Endothelial cell of umbilical vein (primary cell): ENCODE results near the gene PYCR2. TPM values are rescaled to one million over a fixed set of nuclear protein-coding genes. Genes with fewer than 3 reads are reported as not detected.

ENCODE experiments used
- BruUV-seq: library from RNA; stranded (reverse); fragments of 400-500 nt; replicated peaks from 2 replicates; lab custom pipeline; 2021; lab: Mats Ljungman, UMichigan
- CTCF ChIA-PET: fragments of 300-600, 350-600 bp; sonication (Branson Sonifier 250); formaldehyde crosslinking; loops from one replicate; lab custom pipeline; 2021; ENCODE audit warnings: antibody characterized with exemption, inconsistent platforms; lab: Charles Lee
- POLR2A ChIA-PET: fragments of 300-600, 350-600 bp; sonication (Branson Sonifier 250); formaldehyde crosslinking; loops from one replicate; lab custom pipeline; 2021; ENCODE audit warnings: antibody characterized with exemption, inconsistent platforms; lab: Charles Lee
- DNase-seq: peaks from one replicate; pipeline ENCODE4 v3.0.0-alpha.2; 2011; ENCODE audit warnings: low read depth, low spot score
- FAIRE-seq: peaks from 2 replicates; lab custom pipeline; 2011; peaks lifted over from hg19 to GRCh38; lab: Jason Lieb, UNC
- H2AFZ ChIP-seq: 2 replicates; pipeline ENCODE4 v1.6.0; 2012; ENCODE audit warnings: low read depth, low read length, control low read depth, inconsistent platforms
- H3K27ac ChIP-seq: 2 replicates; pipeline ENCODE4 v1.5.1; 2011; ENCODE audit warnings: low read depth, mild to moderate bottlenecking, control low read depth, low read length, moderate library complexity; ENCODE audit not compliant: insufficient read depth
- H3K27me3 ChIP-seq, 2 experiments: 2 replicates each; pipeline versions ENCODE4 v1.6.0 to v1.6.1; 2011; ENCODE audit warnings: low read length in 2 of 2, mixed read lengths in 1 of 2; ENCODE audit not compliant: control insufficient read depth in 2 of 2, insufficient read depth in 2 of 2
- H3K36me3 ChIP-seq, 2 experiments: 2 replicates in 1 of 2; 3 replicates in 1 of 2; pipeline ENCODE4 v1.5.1; 2011; ENCODE audit warnings: low read length in 2 of 2, mild to moderate bottlenecking in 1 of 2, moderate library complexity in 1 of 2; ENCODE audit not compliant: control insufficient read depth in 2 of 2, insufficient read depth in 2 of 2; ENCODE audit errors: extremely low read depth in 1 of 2
- H3K4me1 ChIP-seq: 3 replicates; pipeline ENCODE4 v1.5.1; 2011; ENCODE audit warnings: mild to moderate bottlenecking, low read length; ENCODE audit not compliant: control insufficient read depth, insufficient read depth; ENCODE audit errors: extremely low read depth
- H3K4me2 ChIP-seq: 2 replicates; pipeline ENCODE4 v1.6.1; 2011; ENCODE audit warnings: low read length, control low read depth, mixed read lengths; ENCODE audit not compliant: insufficient read depth
- H3K4me3 ChIP-seq, 3 experiments: fragments of 200-600 bp in 1 of 3; sonication (generic), shearing (Covaris generic) in 1 of 3; replicated peaks in 1 of 3; 2 replicates each; pipeline ENCODE4 v1.5.1; 2011 to 2016; ENCODE audit warnings: control low read depth in 3 of 3, low read length in 3 of 3, mild to moderate bottlenecking in 2 of 3, inconsistent platforms in 1 of 3, low read depth in 1 of 3, moderate library complexity in 1 of 3; ENCODE audit not compliant: insufficient read depth in 1 of 3
- H3K79me2 ChIP-seq: 2 replicates; pipeline ENCODE4 v1.6.0; 2012; ENCODE audit warnings: low read length, inconsistent platforms; ENCODE audit not compliant: control insufficient read depth, insufficient read depth
- H3K9ac ChIP-seq: replicated peaks from 2 replicates; pipeline ENCODE3; 2011; ENCODE audit warnings: low read length, control low read depth; ENCODE audit not compliant: insufficient read depth; ENCODE audit errors: extremely low read depth
- H3K9me1 ChIP-seq: replicated peaks from 3 replicates; pipeline ENCODE4 v1.6.0; 2011; ENCODE audit warnings: mild to moderate bottlenecking, low read length; ENCODE audit not compliant: control insufficient read depth, insufficient read depth; ENCODE audit errors: extremely low read depth
- H3K9me3 ChIP-seq: replicated peaks from 2 replicates; pipeline ENCODE4 v1.5.1; 2012; ENCODE audit warnings: low read length, inconsistent platforms; ENCODE audit not compliant: control insufficient read depth, insufficient read depth
- H4K20me1 ChIP-seq: replicated peaks from 2 replicates; pipeline ENCODE3; 2011; ENCODE audit warnings: mild to moderate bottlenecking, low read length; ENCODE audit not compliant: control insufficient read depth, insufficient read depth; ENCODE audit errors: extremely low read depth
- EZH2 ChIP-seq: IDR thresholded peaks from 2 replicates; pipeline ENCODE4 v1.6.1; 2012; ENCODE audit warnings: borderline replicate concordance, low read depth, mild to moderate bottlenecking, moderate library complexity, low read length, inconsistent platforms; ENCODE audit not compliant: severe bottlenecking
- FOS ChIP-seq: IDR thresholded peaks from 2 replicates; pipeline ENCODE4 v1.6.1; 2011; ENCODE audit warnings: mild to moderate bottlenecking, low read length, moderate library complexity, borderline replicate concordance; ENCODE audit not compliant: insufficient read depth
- GATA2 ChIP-seq: IDR thresholded peaks from 2 replicates; pipeline ENCODE4 v1.7.0; 2011; ENCODE audit warnings: low read depth, mild to moderate bottlenecking, moderate library complexity, mixed read lengths, low read length; ENCODE audit not compliant: insufficient read length, insufficient read depth
- JUN ChIP-seq: IDR thresholded peaks from 2 replicates; pipeline ENCODE4 v1.6.1; 2011; ENCODE audit warnings: borderline replicate concordance, low read depth; ENCODE audit not compliant: insufficient read length, insufficient read depth
- MAX ChIP-seq: IDR thresholded peaks from 2 replicates; pipeline ENCODE4 v1.6.1; 2011; ENCODE audit not compliant: insufficient read depth, insufficient read length
- POLR2A ChIP-seq: IDR thresholded peaks from 2 replicates; pipeline ENCODE4 v1.6.1; 2012; ENCODE audit warnings: low read depth, mild to moderate bottlenecking, control low read depth, low read length
- dilution Hi-C: fragments of 300-500 bp; cut with MboI; formaldehyde crosslinking; loops from one replicate; pipeline ENCODE4 v1.15.0; 2019; ENCODE audit warnings: low sequenced_read_pairs; ENCODE audit not compliant: extremely low pct_ligation_motif_present
- intact Hi-C: fragments of 100-400 bp; cut with micrococcal nuclease; formaldehyde crosslinking; loops from one replicate; pipeline ENCODE4 v1.10.0; 2022
- polyA plus RNA-seq, 4 experiments: library from polyadenylated mRNA; depleted of rRNA in 3 of 4; stranded (reverse) in 3 of 4; unstranded in 1 of 4; fragments of >200 nt; gene quantifications; 2 replicates each; pipeline versions ENCODE4 v1.2.1 to v1.2.3, GENCODE V29; 2011 to 2012; ENCODE audit warnings: missing spikeins in 1 of 4
- total RNA-seq: library from RNA; stranded (reverse); gene quantifications from 2 replicates; pipeline ENCODE4 v1.2.3, GENCODE V29; 2021

The PYCR2 gene
- total and polyA plus RNA-seq, 2 donors (not counting 3 experiments of a cell fraction or from before 2014, with no cell fraction given): 64.6 to 65.1 TPM

- Histone ChIP-seq H4K20me1 (no peaks in the 10 kb centered on the region), H3K4me3 (no peak overlapping the region), H3K27me3 (peaks cover 8 to 14% of the 10 kb centered on the region in 2 experiments), H3K9me1 (no peaks in the 10 kb centered on the region), H3K4me2 (no peak overlapping the region), H3K36me3 (no peaks in the 10 kb centered on the region), H3K9ac (no peak overlapping the region), H3K4me1 (no peaks in the 10 kb centered on the region), H3K9me3 (no peaks in the 10 kb centered on the region), H2AFZ (no peak overlapping the region), H3K27ac (no peak overlapping the region), H3K79me2 (no peaks in the 10 kb centered on the region)
- ChIA-PET CTCF (interaction anchor here (0.9 to 1.9 kb wide), 2 partner anchors 12 to 15 kb away, joined by 3 to 5 read pairs; no protein-coding TSS in a partner anchor), POLR2A (no interaction called here)
- intact Hi-C loops: no loop called here
- dilution Hi-C loops: no loop called here
- TF ChIP-seq MAX: no peak
- no peak for TF ChIP-seq POLR2A
- no peak for TF ChIP-seq FOS
- no peak for TF ChIP-seq GATA2
- no peak for TF ChIP-seq EZH2
- no peak for DNase-seq
- no peak for FAIRE-seq
- no TSS peak for BruUV-seq
Observed at GRCh38 chr1:225950905-225951497, 27.0 kb upstream of the PYCR2 start.

- no peaks in the 10 kb centered on the region for H3K9me3 ChIP-seq
- no peaks in the 10 kb centered on the region for H3K4me1 ChIP-seq
- no peaks in the 10 kb centered on the region for H3K9me1 ChIP-seq
- no peaks in the 10 kb centered on the region for H3K36me3 ChIP-seq
- H2AFZ ChIP-seq: no peak overlapping the region
- no peaks in the 10 kb centered on the region for H3K79me2 ChIP-seq
- no peak overlapping the region for H3K9ac ChIP-seq
- DNase-seq: no peak
- POLR2A ChIA-PET: no interaction called here
- no peak overlapping the region for H3K27ac ChIP-seq
- TF ChIP-seq EZH2 (no peak), FOS (no peak), POLR2A (no peak), JUN (no peak), GATA2 (no peak)
- H3K27me3 ChIP-seq: peaks cover 8 to 12% of the 10 kb centered on the region in 2 experiments
- BruUV-seq: no TSS peak
- CTCF ChIA-PET: interaction anchor here (0.8 to 1.4 kb wide), 2 partner anchors 13 to 38 kb away, joined by 3 to 6 read pairs; no protein-coding TSS in a partner anchor
- intact Hi-C loops: no loop called here
- dilution Hi-C loops: no loop called here
- no peaks in the 10 kb centered on the region for H4K20me1 ChIP-seq
- no peak overlapping the region for H3K4me3 ChIP-seq
- no peak overlapping the region for H3K4me2 ChIP-seq
- FAIRE-seq: no peak
Observed at GRCh38 chr1:225949041-225949440, 25.0 kb upstream of the PYCR2 start.
